ENCODE measurements around the gene UBL7. TPM values are rescaled to one million over a fixed set of nuclear protein-coding genes. Genes with fewer than 3 reads are reported as not detected.
"Not testable (repeated sequence)": the region's sequence is repeated elsewhere in the genome, so short reads cannot be mapped to it uniquely, and the experiment has no call there.

Gene UBL7
- 18.6 TPM for total RNA-seq

GRCh38 chr15:74460871-74461846 lies at the start of gene UBL7:
Gene UBL7 (minus strand): TSS chr15:74461160. CDS start chr15:74458867, 2,293 bp downstream.
- DNase-seq, result peak; percentile 94

- no peak for DNase-seq
These were observed 45.5 kb upstream of the UBL7 start for GRCh38 chr15:74506515-74506840.

- DNase-seq, result no peak
These were observed 45.0 kb upstream of the UBL7 start for GRCh38 chr15:74505837-74506514.

- DNase-seq, result no peak
These were observed 43.9 kb upstream of the UBL7 start for GRCh38 chr15:74504836-74505235.

- DNase-seq, result no peak
These were observed 43.5 kb upstream of the UBL7 start for GRCh38 chr15:74504418-74504817.

- DNase-seq, result no peak
These were observed 41.3 kb upstream of the UBL7 start for GRCh38 chr15:74502301-74502700.

GRCh38 chr15:74500401-74500800 lies 39.4 kb upstream of the UBL7 start:
- no peak for DNase-seq

- DNase-seq, result no peak
These were observed 38.4 kb upstream of the UBL7 start for GRCh38 chr15:74499366-74499765.

GRCh38 chr15:74497584-74497983 lies 36.6 kb upstream of the UBL7 start:
- DNase-seq, result no peak

GRCh38 chr15:74496648-74497047 lies 35.7 kb upstream of the UBL7 start:
- DNase-seq, result no peak

GRCh38 chr15:74490339-74490689 lies 29.4 kb upstream of the UBL7 start:
- no peak for DNase-seq

- no peak for DNase-seq
These were observed 28.8 kb upstream of the UBL7 start for GRCh38 chr15:74489518-74490338.

GRCh38 chr15:74488776-74489175 lies 27.8 kb upstream of the UBL7 start:
- DNase-seq, result no peak

GRCh38 chr15:74482661-74483060 lies 21.7 kb upstream of the UBL7 start:
- DNase-seq, result no peak

- DNase-seq, result not testable (repeated sequence)
These were observed 19.4 kb upstream of the UBL7 start for GRCh38 chr15:74480364-74480763.

- DNase-seq, result not testable (repeated sequence)
These were observed 10.7 kb upstream of the UBL7 start for GRCh38 chr15:74471621-74472020.

- DNase-seq, result no peak
These were observed 9.9 kb upstream of the UBL7 start for GRCh38 chr15:74470631-74471395.

- DNase-seq, result no peak
These were observed 7.5 kb upstream of the UBL7 start for GRCh38 chr15:74468341-74469032.

- no peak for DNase-seq
These were observed 5.6 kb upstream of the UBL7 start for GRCh38 chr15:74466570-74466969.

- DNase-seq, result no peak
These were observed 3.9 kb upstream of the UBL7 start for GRCh38 chr15:74464897-74465296.

- no peak for DNase-seq
These were observed 3.3 kb upstream of the UBL7 start for GRCh38 chr15:74464216-74464615.

Measured in skin of body (tissue), 2 donors.